ENCODE data around the gene HBG2. TPM values are rescaled to one million over a fixed set of nuclear protein-coding genes. Genes with fewer than 3 reads are reported as not detected.
"Not testable (repeated sequence)": the region's sequence is repeated elsewhere in the genome, so short reads cannot be mapped to it uniquely, and the experiment has no call there.

Gene HBG2
- total RNA-seq, 1 donor from 2014 or later: not detected

- Mint-ChIP-seq H3K27ac (no peak overlapping the region), H3K9me3 (no peaks in the 10 kb centered on the region), H3K4me3 (ENCODE audit: low read depth) (no peak overlapping the region), H3K36me3 (ENCODE audit: low read depth) (no peaks in the 10 kb centered on the region), H3K27me3 (ENCODE audit: low read depth) (peaks cover 3% of the 10 kb centered on the region), H3K4me1 (ENCODE audit: low read depth) (peaks cover 2% of the 10 kb centered on the region)
- intact Hi-C loops (cut with micrococcal nuclease): no loop called here
- no peak for DNase-seq (ENCODE audit: low spot score)
Observed at GRCh38 chr11:5277807-5278382, 23.3 kb upstream of the HBG2 start.

DNA sequence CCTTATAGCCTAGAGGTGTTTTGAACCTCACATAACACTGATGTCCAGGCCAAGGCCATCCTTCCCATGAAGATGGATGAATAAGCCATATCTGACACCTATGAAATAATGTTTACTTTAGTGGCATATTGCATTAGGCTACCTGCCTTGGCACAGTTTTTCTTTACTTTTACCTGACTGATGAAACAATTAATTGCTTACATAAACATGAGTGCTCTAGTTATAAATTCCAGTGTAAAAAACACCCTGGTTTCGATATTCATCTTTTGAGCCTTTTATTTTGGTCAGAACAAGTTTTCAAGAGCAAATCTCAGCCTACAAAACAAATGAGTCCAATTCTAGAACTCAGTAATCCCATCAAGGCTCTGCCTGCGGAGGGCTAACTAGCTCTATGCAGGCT, 22.1 kb upstream of the HBG2 start:
- intact Hi-C loops (cut with micrococcal nuclease): no loop called here
- Mint-ChIP-seq H3K4me1 (ENCODE audit: low read depth) (peaks cover 2% of the 10 kb centered on the region), H3K27me3 (ENCODE audit: low read depth) (peaks cover 3% of the 10 kb centered on the region), H3K36me3 (ENCODE audit: low read depth) (no peaks in the 10 kb centered on the region), H3K27ac (no peak overlapping the region), H3K4me3 (ENCODE audit: low read depth) (no peak overlapping the region), H3K9me3 (no peaks in the 10 kb centered on the region)
- no peak for DNase-seq (ENCODE audit: low spot score)

DNA sequence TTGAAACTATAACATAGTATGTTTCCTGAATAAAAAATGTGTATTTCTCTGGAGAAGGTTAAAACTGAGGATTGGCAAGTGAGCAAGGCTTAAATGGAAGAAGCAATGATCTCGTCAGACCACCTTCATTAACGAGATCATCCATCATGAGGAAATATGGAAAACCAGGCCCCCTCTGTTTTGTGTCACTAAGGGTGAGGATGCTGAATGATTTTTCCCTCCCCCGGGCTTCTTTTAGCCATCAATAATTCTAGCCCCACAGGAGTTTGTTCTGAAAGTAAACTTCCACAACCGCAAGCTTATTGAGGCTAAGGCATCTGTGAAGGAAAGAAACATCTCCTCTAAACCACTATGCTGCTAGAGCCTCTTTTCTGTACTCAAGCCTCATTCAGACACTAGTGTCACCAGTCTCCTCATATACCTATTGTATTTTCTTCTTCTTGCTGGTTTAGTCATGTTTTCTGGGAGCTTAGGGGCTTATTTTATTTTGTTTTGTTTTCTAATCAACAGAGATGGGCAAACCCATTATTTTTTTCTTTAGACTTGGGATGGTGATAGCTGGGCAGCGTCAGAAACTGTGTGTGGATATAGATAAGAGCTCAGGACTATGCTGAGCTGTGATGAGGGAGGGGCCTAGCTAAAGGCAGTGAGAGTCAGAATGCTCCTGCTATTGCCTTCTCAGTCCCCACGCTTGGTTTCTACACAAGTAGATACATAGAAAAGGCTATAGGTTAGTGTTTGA, 21.0 kb upstream of the HBG2 start:
- intact Hi-C loops (cut with micrococcal nuclease): no loop called here
- Mint-ChIP-seq H3K4me1 (ENCODE audit: low read depth) (peaks cover under 1% of the 10 kb centered on the region), H3K9me3 (no peaks in the 10 kb centered on the region)

DNA sequence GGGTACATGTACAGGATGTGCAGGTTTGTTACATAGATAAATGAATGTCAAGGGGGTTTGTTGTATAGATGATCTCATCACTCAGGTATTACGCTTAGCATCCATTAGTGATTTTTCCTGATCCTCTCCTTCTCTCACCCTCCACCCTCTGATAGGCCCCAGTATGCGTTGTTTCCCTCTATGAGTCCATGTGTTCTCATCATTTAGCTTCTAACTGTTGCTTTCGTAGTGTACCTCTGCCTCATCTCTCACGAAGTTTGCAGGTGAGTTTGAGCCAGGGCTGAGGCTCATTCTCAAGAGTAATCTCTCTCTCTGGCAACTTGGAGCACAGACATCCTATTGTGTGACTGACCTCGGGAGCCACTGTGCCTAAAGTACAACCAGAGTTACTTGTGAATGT, 19.8 kb upstream of the HBG2 start:
- Mint-ChIP-seq H3K36me3 (ENCODE audit: low read depth) (no peaks in the 10 kb centered on the region), H3K4me1 (ENCODE audit: low read depth) (no peaks in the 10 kb centered on the region), H3K4me3 (ENCODE audit: low read depth) (no peak overlapping the region), H3K27ac (no peak overlapping the region), H3K27me3 (ENCODE audit: low read depth) (peaks cover 5% of the 10 kb centered on the region), H3K9me3 (no peaks in the 10 kb centered on the region)
- DNase-seq (ENCODE audit: low spot score): no peak
- intact Hi-C loops (cut with micrococcal nuclease): no loop called here

More for the DNA sequence above, 21.0 kb upstream of the HBG2 start:
- H3K27me3 Mint-ChIP-seq (ENCODE audit: low read depth): peaks cover 5% of the 10 kb centered on the region
- DNase-seq (ENCODE audit: low spot score): no peak
- H3K27ac Mint-ChIP-seq: no peak overlapping the region
- H3K36me3 Mint-ChIP-seq (ENCODE audit: low read depth): no peaks in the 10 kb centered on the region
- H3K4me3 Mint-ChIP-seq (ENCODE audit: low read depth): no peak overlapping the region

DNA sequence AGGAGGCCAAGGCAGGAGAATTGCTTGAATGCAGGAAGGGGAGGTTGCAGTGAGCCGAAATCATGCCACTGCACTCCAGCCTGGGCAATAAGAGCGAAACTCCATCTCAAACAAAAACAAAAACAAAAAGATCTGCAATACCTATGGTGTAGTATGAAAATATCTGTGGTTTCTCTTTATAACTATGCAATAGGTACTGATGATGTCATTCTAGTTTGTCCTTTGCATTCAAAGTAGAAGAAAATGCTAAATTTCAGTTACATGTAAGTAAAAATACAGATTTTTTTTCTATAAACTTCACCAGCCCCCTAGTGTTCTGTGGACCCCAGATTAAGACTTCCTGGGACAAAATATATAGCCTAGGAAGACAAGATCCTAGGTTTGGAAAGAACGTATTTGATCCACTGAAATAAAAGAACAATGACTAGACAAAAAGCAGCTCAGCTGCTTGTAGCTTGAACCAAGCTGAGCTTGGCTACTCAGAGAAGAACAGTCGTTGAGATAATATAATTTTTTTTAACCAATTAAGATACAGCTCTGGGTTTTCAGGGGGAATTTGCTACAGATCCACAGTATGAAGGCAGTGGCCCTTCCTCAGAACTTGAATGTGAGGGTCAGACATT, 17.9 kb upstream of the HBG2 start:
- H3K27ac Mint-ChIP-seq: no peak overlapping the region
- H3K36me3 Mint-ChIP-seq (ENCODE audit: low read depth): no peaks in the 10 kb centered on the region
- H3K9me3 Mint-ChIP-seq: no peaks in the 10 kb centered on the region
- intact Hi-C loops (cut with micrococcal nuclease): no loop called here
- DNase-seq (ENCODE audit: low spot score): no peak
- no peak overlapping the region for H3K4me3 Mint-ChIP-seq (ENCODE audit: low read depth)
- H3K4me1 Mint-ChIP-seq (ENCODE audit: low read depth): no peaks in the 10 kb centered on the region
- peaks cover 5% of the 10 kb centered on the region for H3K27me3 Mint-ChIP-seq (ENCODE audit: low read depth)

GRCh38 chr11:5269715-5270147, 15.2 kb upstream of the HBG2 start, which contains the start of gene HBE1:
Gene HBE1, minus strand, starts transcription at chr11:5269945. Its CDS starts 55 bp downstream, at chr11:5269890.
- Mint-ChIP-seq H3K27ac (no peak within 1 kb of the TSS), H3K9me3 (no peaks in the 10 kb centered on the region), H3K4me3 (ENCODE audit: low read depth) (no peak within 1 kb of the TSS), H3K4me1 (ENCODE audit: low read depth) (no peaks in the 10 kb centered on the region), H3K27me3 (ENCODE audit: low read depth) (peaks cover 5% of the 10 kb centered on the region), H3K36me3 (ENCODE audit: low read depth) (no peaks in the 10 kb centered on the region)
- intact Hi-C loops (cut with micrococcal nuclease): no loop called here
- no peak for DNase-seq (ENCODE audit: low spot score)

DNA sequence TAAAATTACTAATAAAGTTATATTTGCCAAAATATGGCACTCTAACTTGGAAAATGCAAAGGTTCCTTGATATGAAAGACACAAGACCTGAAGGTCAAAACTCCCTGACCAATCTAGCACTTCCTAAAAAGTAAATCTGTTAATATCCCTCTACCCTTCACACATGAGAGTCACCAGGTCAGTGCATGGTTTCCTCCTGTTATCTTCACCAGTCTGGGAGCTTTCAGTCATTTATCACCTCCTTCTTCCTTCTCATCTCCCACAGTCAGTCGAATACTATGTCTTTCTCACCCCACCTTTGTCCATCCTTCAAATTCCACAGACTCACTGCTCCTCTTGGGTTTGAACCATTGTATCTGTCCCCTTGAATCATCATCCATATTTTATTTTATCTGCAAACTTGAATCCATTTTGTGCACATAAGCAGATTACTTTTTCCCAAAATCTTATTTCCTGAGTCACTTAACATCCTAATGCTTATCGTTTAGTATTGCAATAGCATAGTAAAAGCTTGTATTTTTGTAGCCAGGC, 12.5 kb upstream of the HBG2 start:
- H3K27ac Mint-ChIP-seq: no peak overlapping the region
- intact Hi-C loops (cut with micrococcal nuclease): no loop called here
- no peaks in the 10 kb centered on the region for H3K9me3 Mint-ChIP-seq
- no peak overlapping the region for H3K4me3 Mint-ChIP-seq (ENCODE audit: low read depth)
- H3K4me1 Mint-ChIP-seq (ENCODE audit: low read depth): no peaks in the 10 kb centered on the region
- no peak for DNase-seq (ENCODE audit: low spot score)
- peaks cover 2% of the 10 kb centered on the region for H3K27me3 Mint-ChIP-seq (ENCODE audit: low read depth)
- H3K36me3 Mint-ChIP-seq (ENCODE audit: low read depth): no peaks in the 10 kb centered on the region

GRCh38 chr11:5266609-5267008, 12.0 kb upstream of the HBG2 start:
- peaks cover 2% of the 10 kb centered on the region for H3K27me3 Mint-ChIP-seq (ENCODE audit: low read depth)
- no peak overlapping the region for H3K4me3 Mint-ChIP-seq (ENCODE audit: low read depth)
- H3K36me3 Mint-ChIP-seq (ENCODE audit: low read depth): no peaks in the 10 kb centered on the region
- intact Hi-C loops (cut with micrococcal nuclease): no loop called here
- no peak for DNase-seq (ENCODE audit: low spot score)
- no peaks in the 10 kb centered on the region for H3K9me3 Mint-ChIP-seq
- no peak overlapping the region for H3K27ac Mint-ChIP-seq
- H3K4me1 Mint-ChIP-seq (ENCODE audit: low read depth): no peaks in the 10 kb centered on the region

GRCh38 chr11:5265832-5266231, 11.3 kb upstream of the HBG2 start:
- DNase-seq (ENCODE audit: low spot score): no peak
- H3K27me3 Mint-ChIP-seq (ENCODE audit: low read depth): no peaks in the 10 kb centered on the region
- no peaks in the 10 kb centered on the region for H3K36me3 Mint-ChIP-seq (ENCODE audit: low read depth)
- no peaks in the 10 kb centered on the region for H3K9me3 Mint-ChIP-seq
- no peaks in the 10 kb centered on the region for H3K4me1 Mint-ChIP-seq (ENCODE audit: low read depth)
- no peak overlapping the region for H3K4me3 Mint-ChIP-seq (ENCODE audit: low read depth)
- H3K27ac Mint-ChIP-seq: no peak overlapping the region
- intact Hi-C loops (cut with micrococcal nuclease): no loop called here

DNA sequence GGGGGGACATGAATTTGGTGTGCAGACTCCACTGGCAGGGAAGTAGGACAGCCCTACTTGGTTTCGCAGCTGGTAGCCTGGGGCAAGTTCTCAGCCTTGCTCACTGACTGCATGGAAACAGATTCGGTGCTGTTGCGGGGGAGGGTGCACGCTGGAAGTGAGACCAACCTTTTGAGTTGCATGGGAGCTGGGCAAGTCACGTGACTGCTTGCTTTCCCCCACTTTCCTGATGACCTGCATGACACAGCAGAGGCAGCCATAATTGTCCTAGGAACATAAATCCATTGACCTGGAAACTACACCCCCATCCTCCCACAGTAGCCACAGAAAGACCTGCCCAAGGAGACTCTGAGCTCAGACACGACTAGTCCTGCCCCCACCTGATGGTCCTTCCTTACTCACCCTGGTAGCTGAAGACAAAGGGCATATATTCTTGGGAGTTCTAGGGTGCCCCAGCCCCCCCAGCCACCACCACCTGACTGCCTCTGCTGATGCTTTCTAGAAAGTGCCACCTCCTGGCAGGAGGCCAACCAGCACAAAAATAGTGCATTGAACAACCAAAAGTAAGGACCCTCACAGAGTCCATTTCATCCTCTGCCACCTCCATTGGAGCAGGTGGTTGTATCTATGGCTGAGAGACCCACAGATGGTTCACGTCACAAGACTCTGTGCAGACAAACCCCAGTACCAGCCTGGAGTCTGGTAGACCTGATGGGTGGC, 4.1 kb upstream of the HBG2 start:
- Mint-ChIP-seq H3K9me3 (no peaks in the 10 kb centered on the region), H3K27me3 (ENCODE audit: low read depth) (no peaks in the 10 kb centered on the region), H3K27ac (no peak overlapping the region), H3K4me3 (ENCODE audit: low read depth) (no peak overlapping the region), H3K4me1 (ENCODE audit: low read depth) (no peaks in the 10 kb centered on the region), H3K36me3 (ENCODE audit: low read depth) (no peaks in the 10 kb centered on the region)
- intact Hi-C loops (cut with micrococcal nuclease): no loop called here
- no peak for DNase-seq (ENCODE audit: low spot score)

DNA sequence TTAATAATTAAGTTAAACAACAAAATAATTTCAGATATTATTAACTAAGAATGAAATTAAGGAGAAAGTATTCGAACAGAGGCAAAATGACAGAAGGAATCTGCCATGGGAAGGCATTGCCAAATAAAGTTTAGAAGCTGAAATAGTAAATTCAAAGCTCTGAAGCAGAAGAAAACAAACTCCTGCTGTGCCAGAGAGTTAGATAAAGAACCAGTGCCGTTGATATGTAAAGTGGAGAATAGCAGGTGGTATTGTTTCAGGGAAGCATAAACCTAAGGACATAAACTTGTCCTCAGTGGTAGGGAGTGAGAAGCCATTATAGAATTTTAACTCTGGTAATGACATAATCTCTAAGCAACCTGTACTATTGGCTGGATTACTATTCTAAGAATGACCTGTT, 2.7 kb upstream of the HBG2 start:
- Mint-ChIP-seq H3K27me3 (ENCODE audit: low read depth) (no peaks in the 10 kb centered on the region), H3K27ac (no peak overlapping the region), H3K4me1 (ENCODE audit: low read depth) (no peaks in the 10 kb centered on the region), H3K4me3 (ENCODE audit: low read depth) (no peak overlapping the region), H3K36me3 (ENCODE audit: low read depth) (no peaks in the 10 kb centered on the region), H3K9me3 (no peaks in the 10 kb centered on the region)
- no peak for DNase-seq (ENCODE audit: low spot score)
- intact Hi-C loops (cut with micrococcal nuclease): no loop called here

- H3K9me3 Mint-ChIP-seq; H3K36me3 Mint-ChIP-seq (ENCODE audit: low read depth); DNase-seq (ENCODE audit: low spot score); H3K27ac Mint-ChIP-seq; H3K4me3 Mint-ChIP-seq (ENCODE audit: low read depth); H3K27me3 Mint-ChIP-seq (ENCODE audit: low read depth); H3K4me1 Mint-ChIP-seq (ENCODE audit: low read depth); intact Hi-C loops (cut with micrococcal nuclease): not testable (repeated sequence)
Observed at GRCh38 chr11:5254023-5254422, 558 bp downstream of the HBG2 start.
